ENCODE measurements around the gene C22orf42. TPM values are rescaled to one million over a fixed set of nuclear protein-coding genes. Genes with fewer than 3 reads are reported as not detected.
A peak's percentile ranks its signal among the peaks of the same experiment; 100 is the strongest.
"Not testable (repeated sequence)": the region's sequence is repeated elsewhere in the genome, so short reads cannot be mapped to it uniquely, and the experiment has no call there.

C22orf42 gene
- total RNA-seq, 5 donors from 2014 or later (not counting 1 experiment from before 2014, with no cell fraction given), result not detected

GRCh38 chr22:32191021-32191420 is 31.9 kb upstream of the C22orf42 start:
- 64% methylated on average over 3 of the region's 15 CpGs for WGBS (ENCODE audit: insufficient coverage)
- H3K9me3 Mint-ChIP-seq; H3K27ac Mint-ChIP-seq; H3K4me3 ChIP-seq (ENCODE audit: control insufficient read depth in 1 of 2, extremely low read depth in 1 of 2, low read length in 1 of 2); H3K27me3 ChIP-seq (replicated peaks in 1 of 2; ENCODE audit: control insufficient read depth in 2 of 2, extremely low read depth in 1 of 2, insufficient read depth in 2 of 2, low read length in 1 of 2); ATAC-seq (replicated peaks in 1 of 4); H3K4me1 ChIP-seq (ENCODE audit: control insufficient read depth in 1 of 2, extremely low read depth in 1 of 2, insufficient read depth in 2 of 2, low read length in 2 of 2); H3K36me3 Mint-ChIP-seq; DNase-seq; H3K27ac ChIP-seq (ENCODE audit: low read length); H3K4me3 Mint-ChIP-seq; CTCF ChIA-PET; H3K9me3 ChIP-seq; H3K4me1 Mint-ChIP-seq; H3K36me3 ChIP-seq (ENCODE audit: control insufficient read depth in 2 of 2, extremely low read depth in 1 of 2, insufficient read depth in 1 of 2, low read length in 1 of 2); POLR2A ChIA-PET: not testable (repeated sequence)
- H3K27me3 Mint-ChIP-seq, result peaks cover 2 to 16% of the 10 kb centered on the region in 2 donors

- 76% methylated on average over 2 of the region's 3 CpGs for WGBS (ENCODE audit: insufficient coverage)
- Mint-ChIP-seq H3K4me1 (no peaks in the 10 kb centered on the region), H3K9me3 (no peaks in the 10 kb centered on the region), H3K27ac (no peak overlapping the region), H3K36me3 (no peaks in the 10 kb centered on the region), H3K27me3 (peaks cover 0 to 16% of the 10 kb centered on the region in 2 donors), H3K4me3 (no peak overlapping the region)
- no peak for DNase-seq
- Histone ChIP-seq H3K4me1 (ENCODE audit: control insufficient read depth in 1 of 2, extremely low read depth in 1 of 2, insufficient read depth in 2 of 2, low read length in 2 of 2) (no peaks in the 10 kb centered on the region), H3K4me3 (ENCODE audit: control insufficient read depth in 1 of 2, extremely low read depth in 1 of 2, low read length in 1 of 2) (no peak overlapping the region), H3K27me3 (replicated peaks in 1 of 2; ENCODE audit: control insufficient read depth in 2 of 2, extremely low read depth in 1 of 2, insufficient read depth in 2 of 2, low read length in 1 of 2) (peaks cover 0 to 10% of the 10 kb centered on the region in 2 experiments), H3K36me3 (ENCODE audit: control insufficient read depth in 2 of 2, extremely low read depth in 1 of 2, insufficient read depth in 1 of 2, low read length in 1 of 2) (no peaks in the 10 kb centered on the region), H3K27ac (ENCODE audit: low read length) (no peak overlapping the region), H3K9me3 (no peaks in the 10 kb centered on the region)
- ChIA-PET POLR2A (no interaction called here), CTCF (no interaction called here)
- no peak for ATAC-seq (replicated peaks in 1 of 4)
Observed at GRCh38 chr22:32185821-32186220, 26.7 kb upstream of the C22orf42 start.

GRCh38 chr22:32183625-32184024 is 24.5 kb upstream of the C22orf42 start:
- Histone ChIP-seq H3K27me3 (replicated peaks in 1 of 2; ENCODE audit: control insufficient read depth in 2 of 2, extremely low read depth in 1 of 2, insufficient read depth in 2 of 2, low read length in 1 of 2) (peaks cover 0 to 16% of the 10 kb centered on the region in 2 experiments), H3K4me3 (ENCODE audit: control insufficient read depth in 1 of 2, extremely low read depth in 1 of 2, low read length in 1 of 2) (no peak overlapping the region), H3K9me3 (no peaks in the 10 kb centered on the region), H3K36me3 (ENCODE audit: control insufficient read depth in 2 of 2, extremely low read depth in 1 of 2, insufficient read depth in 1 of 2, low read length in 1 of 2) (no peaks in the 10 kb centered on the region), H3K27ac (ENCODE audit: low read length) (no peak overlapping the region), H3K4me1 (ENCODE audit: control insufficient read depth in 1 of 2, extremely low read depth in 1 of 2, insufficient read depth in 2 of 2, low read length in 2 of 2) (no peaks in the 10 kb centered on the region)
- WGBS (ENCODE audit: insufficient coverage), result no CpG with 5 or more reads among the region's 3 CpGs
- no peak overlapping the region for H3K4me3 Mint-ChIP-seq
- ATAC-seq (replicated peaks in 1 of 4), result no peak
- ChIA-PET POLR2A (no interaction called here), CTCF (no interaction called here)
- no peaks in the 10 kb centered on the region for H3K4me1 Mint-ChIP-seq
- no peak for DNase-seq
- peaks cover 9 to 19% of the 10 kb centered on the region in 2 donors for H3K27me3 Mint-ChIP-seq
- no peaks in the 10 kb centered on the region for H3K9me3 Mint-ChIP-seq
- H3K27ac Mint-ChIP-seq, result no peak overlapping the region
- no peaks in the 10 kb centered on the region for H3K36me3 Mint-ChIP-seq

- H3K27me3 ChIP-seq (replicated peaks in 1 of 2; ENCODE audit: control insufficient read depth in 2 of 2, extremely low read depth in 1 of 2, insufficient read depth in 2 of 2, low read length in 1 of 2), result peaks cover 0 to 29% of the 10 kb centered on the region in 2 experiments
- ChIA-PET POLR2A (no interaction called here), CTCF (no interaction called here)
- no peak overlapping the region for H3K4me3 ChIP-seq (ENCODE audit: control insufficient read depth in 1 of 2, extremely low read depth in 1 of 2, low read length in 1 of 2)
- H3K9me3 ChIP-seq, result no peaks in the 10 kb centered on the region
- H3K36me3 ChIP-seq (ENCODE audit: control insufficient read depth in 2 of 2, extremely low read depth in 1 of 2, insufficient read depth in 1 of 2, low read length in 1 of 2), result no peaks in the 10 kb centered on the region
- DNase-seq (no peak), ATAC-seq (replicated peaks in 1 of 4) (no peak)
- no peak overlapping the region for H3K27ac ChIP-seq (ENCODE audit: low read length)
- peaks cover 19 to 32% of the 10 kb centered on the region in 2 donors for H3K27me3 Mint-ChIP-seq
- no peaks in the 10 kb centered on the region for H3K36me3 Mint-ChIP-seq
- 70% methylated on average over 5 of the region's 6 CpGs for WGBS (ENCODE audit: insufficient coverage)
- H3K27ac Mint-ChIP-seq, result no peak overlapping the region
- H3K4me1 ChIP-seq (ENCODE audit: control insufficient read depth in 1 of 2, extremely low read depth in 1 of 2, insufficient read depth in 2 of 2, low read length in 2 of 2), result peaks cover 0 to 5% of the 10 kb centered on the region in 2 experiments
- H3K4me1 Mint-ChIP-seq, result peaks cover 0 to 2% (median 0%) of the 10 kb centered on the region in 3 donors
- no peak overlapping the region for H3K4me3 Mint-ChIP-seq
- H3K9me3 Mint-ChIP-seq, result no peaks in the 10 kb centered on the region
Observed at GRCh38 chr22:32181043-32181442, 21.9 kb upstream of the C22orf42 start.

GRCh38 chr22:32177221-32177765 is 18.2 kb upstream of the C22orf42 start:
- H3K4me1 Mint-ChIP-seq, result peaks cover 0 to 3% (median 2%) of the 10 kb centered on the region in 3 donors
- H3K27ac ChIP-seq (ENCODE audit: low read length), result no peak overlapping the region
- H3K4me1 ChIP-seq (ENCODE audit: control insufficient read depth in 1 of 2, extremely low read depth in 1 of 2, insufficient read depth in 2 of 2, low read length in 2 of 2), result peaks cover 0 to 6% of the 10 kb centered on the region in 2 experiments
- H3K9me3 Mint-ChIP-seq, result no peaks in the 10 kb centered on the region
- H3K27ac Mint-ChIP-seq, result no peak overlapping the region
- no peak for DNase-seq
- peaks cover 30 to 47% of the 10 kb centered on the region in 2 donors for H3K27me3 Mint-ChIP-seq
- ChIA-PET POLR2A (no interaction called here), CTCF (no interaction called here)
- no peaks in the 10 kb centered on the region for H3K36me3 ChIP-seq (ENCODE audit: control insufficient read depth in 2 of 2, extremely low read depth in 1 of 2, insufficient read depth in 1 of 2, low read length in 1 of 2)
- no peaks in the 10 kb centered on the region for H3K9me3 ChIP-seq
- 100% methylated on average over 4 of the region's 8 CpGs for WGBS (ENCODE audit: insufficient coverage)
- H3K36me3 Mint-ChIP-seq, result no peaks in the 10 kb centered on the region
- H3K4me3 Mint-ChIP-seq, result no peak overlapping the region
- H3K4me3 ChIP-seq (ENCODE audit: control insufficient read depth in 1 of 2, extremely low read depth in 1 of 2, low read length in 1 of 2), result no peak overlapping the region
- ATAC-seq (replicated peaks in 1 of 4), result no peak
- H3K27me3 ChIP-seq (replicated peaks in 1 of 2; ENCODE audit: control insufficient read depth in 2 of 2, extremely low read depth in 1 of 2, insufficient read depth in 2 of 2, low read length in 1 of 2), result peaks cover 2 to 39% of the 10 kb centered on the region in 2 experiments

- Histone ChIP-seq H3K27me3 (replicated peaks in 1 of 2; ENCODE audit: control insufficient read depth in 2 of 2, extremely low read depth in 1 of 2, insufficient read depth in 2 of 2, low read length in 1 of 2) (peaks cover 2 to 45% of the 10 kb centered on the region in 2 experiments), H3K4me1 (ENCODE audit: control insufficient read depth in 1 of 2, extremely low read depth in 1 of 2, insufficient read depth in 2 of 2, low read length in 2 of 2) (peaks cover 0 to 6% of the 10 kb centered on the region in 2 experiments), H3K9me3 (no peaks in the 10 kb centered on the region), H3K27ac (ENCODE audit: low read length) (no peak overlapping the region), H3K36me3 (ENCODE audit: control insufficient read depth in 2 of 2, extremely low read depth in 1 of 2, insufficient read depth in 1 of 2, low read length in 1 of 2) (no peaks in the 10 kb centered on the region), H3K4me3 (ENCODE audit: control insufficient read depth in 1 of 2, extremely low read depth in 1 of 2, low read length in 1 of 2) (peak overlapping the region in 1 of 2 donors; percentile 12)
- 8% methylated on average over 69 of the region's 73 CpGs for WGBS (ENCODE audit: insufficient coverage)
- CTCF ChIA-PET, result no interaction called here
- ATAC-seq (replicated peaks in 1 of 4) (peak in 3 of 4 experiments; percentile 23 to 47 (median 34)), DNase-seq (no peak)
- POLR2A ChIA-PET, result no interaction called here
- Mint-ChIP-seq H3K9me3 (no peaks in the 10 kb centered on the region), H3K27ac (no peak overlapping the region), H3K4me3 (peak overlapping the region in 2 of 3 donors; percentile 37 to 51), H3K4me1 (peaks cover 0 to 3% (median 2%) of the 10 kb centered on the region in 3 donors), H3K36me3 (no peaks in the 10 kb centered on the region), H3K27me3 (peaks cover 30 to 47% of the 10 kb centered on the region in 2 donors)
Observed at GRCh38 chr22:32175683-32176644, 16.9 kb upstream of the C22orf42 start.

All from T-cell (primary cell).